Thoracic aorta (tissue), 2 donors: ENCODE data around the gene DMKN. TPM values are rescaled to one million over a fixed set of nuclear protein-coding genes. Genes with fewer than 3 reads are reported as not detected.
A peak's percentile ranks its signal among the peaks of the same experiment; 100 is the strongest.

Experiments used
- ATAC-seq: fragments of 150-250 bp; one replicate; pipeline ENCODE4 v1.8.0; 2017; ENCODE audit warnings: low read depth; ENCODE audit not compliant: insufficient number of reproducible peaks, low FRiP score
- DNase-seq: peaks from one replicate; pipeline ENCODE4 v3.0.0-alpha.2; 2020; ENCODE audit warnings: low spot score
- H3K27ac ChIP-seq, 2 donors: fragments of 200-600 bp; sonication (generic); 1 replicate in 1 of 2; 2 replicates in 1 of 2; pipeline ENCODE4 v1.5.1; 2016; ENCODE audit warnings: mild to moderate bottlenecking in 2 of 2, moderate library complexity in 2 of 2
- H3K27me3 ChIP-seq: fragments of 200-600 bp; sonication (generic); replicated peaks from 2 replicates; pipeline ENCODE4 v1.6.0; 2016; ENCODE audit warnings: mild to moderate bottlenecking; ENCODE audit not compliant: insufficient read depth
- H3K36me3 ChIP-seq: fragments of 200-600 bp; sonication (generic); one replicate; pipeline ENCODE4 v1.5.1; 2016
- H3K4me1 ChIP-seq, 2 donors: fragments of 200-600 bp; sonication (generic); 1 replicate in 1 of 2; 2 replicates in 1 of 2; pipeline versions ENCODE4 v1.5.1 to v1.6.0; 2016; ENCODE audit warnings: low read depth in 2 of 2, mild to moderate bottlenecking in 1 of 2; ENCODE audit not compliant: control insufficient read depth in 1 of 2
- H3K4me3 ChIP-seq: fragments of 200-600 bp; sonication (generic); 2 replicates; pipeline ENCODE4 v1.5.1; 2016; ENCODE audit warnings: mild to moderate bottlenecking
- H3K9me3 ChIP-seq: fragments of 200-600 bp; sonication (generic); 2 replicates; pipeline ENCODE4 v1.5.1; 2016
- CTCF ChIP-seq: fragments of 200-600 bp; sonication (generic); IDR thresholded peaks from one replicate; pipeline ENCODE4 v1.5.1; 2019; ENCODE audit warnings: antibody characterized with exemption
- total RNA-seq, 2 donors: library from RNA; depleted of rRNA; stranded (reverse); fragments of >200 nt; gene quantifications; one replicate each; pipeline versions ENCODE4 v1.1.0 to v1.2.3, GENCODE V29; 2016

Gene DMKN
- total RNA-seq, 2 donors from 2014 or later: 26.1 to 53.7 TPM

- no peak for TF ChIP-seq CTCF
- Histone ChIP-seq H3K4me1 (no peaks in the 10 kb centered on the region), H3K27ac (no peak overlapping the region), H3K4me3 (no peak overlapping the region), H3K9me3 (no peaks in the 10 kb centered on the region), H3K27me3 (no peaks in the 10 kb centered on the region), H3K36me3 (no peaks in the 10 kb centered on the region)
- ATAC-seq: no peak
- DNase-seq: no peak
Measured at GRCh38 chr19:35552534-35553384, 39.3 kb upstream of the DMKN start.

- no peak overlapping the region for H3K27ac ChIP-seq
- H3K36me3 ChIP-seq: no peaks in the 10 kb centered on the region
- ATAC-seq (no peak), DNase-seq (no peak)
- peaks cover 5 to 8% of the 10 kb centered on the region in 2 donors for H3K4me1 ChIP-seq
- no peak for TF ChIP-seq CTCF
- no peaks in the 10 kb centered on the region for H3K9me3 ChIP-seq
- H3K27me3 ChIP-seq: no peaks in the 10 kb centered on the region
- H3K4me3 ChIP-seq: no peak overlapping the region
Measured at GRCh38 chr19:35551091-35551810, 37.8 kb upstream of the DMKN start.

GRCh38 chr19:35549879-35550523 lies 36.6 kb upstream of the DMKN start:
- ATAC-seq (no peak), DNase-seq (no peak)
- H3K36me3 ChIP-seq: no peaks in the 10 kb centered on the region
- no peaks in the 10 kb centered on the region for H3K27me3 ChIP-seq
- H3K9me3 ChIP-seq: no peaks in the 10 kb centered on the region
- H3K4me1 ChIP-seq: peaks cover 8 to 13% of the 10 kb centered on the region in 2 donors
- no peak overlapping the region for H3K4me3 ChIP-seq
- H3K27ac ChIP-seq: no peak overlapping the region
- no peak for TF ChIP-seq CTCF

GRCh38 chr19:35549174-35549788 lies 35.8 kb upstream of the DMKN start:
- ATAC-seq (no peak), DNase-seq (no peak)
- Histone ChIP-seq H3K4me1 (peaks cover 8 to 20% of the 10 kb centered on the region in 2 donors), H3K36me3 (no peaks in the 10 kb centered on the region), H3K4me3 (no peak overlapping the region), H3K27ac (no peak overlapping the region), H3K27me3 (no peaks in the 10 kb centered on the region), H3K9me3 (no peaks in the 10 kb centered on the region)
- TF ChIP-seq CTCF: peak; percentile 69

GRCh38 chr19:35546532-35546931 lies 33.1 kb upstream of the DMKN start:
- Histone ChIP-seq H3K27me3 (no peaks in the 10 kb centered on the region), H3K4me1 (peaks cover 8 to 21% of the 10 kb centered on the region in 2 donors), H3K9me3 (no peaks in the 10 kb centered on the region), H3K36me3 (no peaks in the 10 kb centered on the region), H3K4me3 (peak overlapping the region; percentile 97), H3K27ac (no peak overlapping the region)
- DNase-seq (no peak), ATAC-seq (no peak)
- TF ChIP-seq CTCF: no peak
